ENCODE results near the gene MAML2.

MAML2 gene

GRCh38 chr11:96322775-96323641 lies 20.0 kb downstream of the MAML2 start:
- DNase-seq, result no peak
- in situ Hi-C loops (cut with MboI; ENCODE audit: low pct_unique_long_range_greater_than_20kb, low sequenced_read_pairs), result no loop called here

- in situ Hi-C loops (cut with MboI; ENCODE audit: low pct_unique_long_range_greater_than_20kb, low sequenced_read_pairs), result no loop called here
- no peak for DNase-seq
These were observed 21.9 kb downstream of the MAML2 start for GRCh38 chr11:96321091-96321490.

- in situ Hi-C loops (cut with MboI; ENCODE audit: low pct_unique_long_range_greater_than_20kb, low sequenced_read_pairs), result no loop called here
- DNase-seq, result no peak
These were observed 22.9 kb downstream of the MAML2 start for GRCh38 chr11:96319898-96320656.

GRCh38 chr11:96318850-96319249 lies 24.1 kb downstream of the MAML2 start:
- no peak for DNase-seq
- in situ Hi-C loops (cut with MboI; ENCODE audit: low pct_unique_long_range_greater_than_20kb, low sequenced_read_pairs), result no loop called here

GRCh38 chr11:96318399-96318798 lies 24.6 kb downstream of the MAML2 start:
- in situ Hi-C loops (cut with MboI; ENCODE audit: low pct_unique_long_range_greater_than_20kb, low sequenced_read_pairs), result no loop called here
- DNase-seq, result no peak

- in situ Hi-C loops (cut with MboI; ENCODE audit: low pct_unique_long_range_greater_than_20kb, low sequenced_read_pairs), result no loop called here
- no peak for DNase-seq
These were observed 25.0 kb downstream of the MAML2 start for GRCh38 chr11:96317985-96318384.

- in situ Hi-C loops (cut with MboI; ENCODE audit: low pct_unique_long_range_greater_than_20kb, low sequenced_read_pairs), result no loop called here
- no peak for DNase-seq
These were observed 25.4 kb downstream of the MAML2 start for GRCh38 chr11:96317571-96317970.

GRCh38 chr11:96316869-96317268 lies 26.1 kb downstream of the MAML2 start:
- in situ Hi-C loops (cut with MboI; ENCODE audit: low pct_unique_long_range_greater_than_20kb, low sequenced_read_pairs), result no loop called here
- no peak for DNase-seq

GRCh38 chr11:96315476-96315875 lies 27.5 kb downstream of the MAML2 start:
- no peak for DNase-seq
- in situ Hi-C loops (cut with MboI; ENCODE audit: low pct_unique_long_range_greater_than_20kb, low sequenced_read_pairs), result no loop called here

GRCh38 chr11:96314326-96315020 lies 28.5 kb downstream of the MAML2 start:
- peak; percentile 32 for DNase-seq
- in situ Hi-C loops (cut with MboI; ENCODE audit: low pct_unique_long_range_greater_than_20kb, low sequenced_read_pairs), result no loop called here

GRCh38 chr11:96313163-96313562 lies 29.8 kb downstream of the MAML2 start:
- DNase-seq, result peak; percentile 33
- in situ Hi-C loops (cut with MboI; ENCODE audit: low pct_unique_long_range_greater_than_20kb, low sequenced_read_pairs), result no loop called here

- in situ Hi-C loops (cut with MboI; ENCODE audit: low pct_unique_long_range_greater_than_20kb, low sequenced_read_pairs), result no loop called here
- no peak for DNase-seq
These were observed 31.9 kb downstream of the MAML2 start for GRCh38 chr11:96311120-96311568.

GRCh38 chr11:96310236-96310635 lies 32.8 kb downstream of the MAML2 start:
- no peak for DNase-seq
- in situ Hi-C loops (cut with MboI; ENCODE audit: low pct_unique_long_range_greater_than_20kb, low sequenced_read_pairs), result no loop called here

GRCh38 chr11:96309643-96310017 lies 33.4 kb downstream of the MAML2 start:
- in situ Hi-C loops (cut with MboI; ENCODE audit: low pct_unique_long_range_greater_than_20kb, low sequenced_read_pairs), result no loop called here
- DNase-seq, result no peak

GRCh38 chr11:96309016-96309642 lies 33.9 kb downstream of the MAML2 start:
- in situ Hi-C loops (cut with MboI; ENCODE audit: low pct_unique_long_range_greater_than_20kb, low sequenced_read_pairs), result no loop called here
- no peak for DNase-seq

- in situ Hi-C loops (cut with MboI; ENCODE audit: low pct_unique_long_range_greater_than_20kb, low sequenced_read_pairs), result no loop called here
- no peak for DNase-seq
These were observed 35.2 kb downstream of the MAML2 start for GRCh38 chr11:96307776-96308140.

GRCh38 chr11:96306933-96307775 lies 35.8 kb downstream of the MAML2 start:
- in situ Hi-C loops (cut with MboI; ENCODE audit: low pct_unique_long_range_greater_than_20kb, low sequenced_read_pairs), result no loop called here
- no peak for DNase-seq

GRCh38 chr11:96306600-96306932 lies 36.4 kb downstream of the MAML2 start:
- in situ Hi-C loops (cut with MboI; ENCODE audit: low pct_unique_long_range_greater_than_20kb, low sequenced_read_pairs), result no loop called here
- DNase-seq, result no peak

GRCh38 chr11:96306071-96306470 lies 36.9 kb downstream of the MAML2 start:
- in situ Hi-C loops (cut with MboI; ENCODE audit: low pct_unique_long_range_greater_than_20kb, low sequenced_read_pairs), result no loop called here
- DNase-seq, result no peak

Measured in KBM-7 (cell line).